Measurements from ENCODE around the gene PKMYT1.

PKMYT1 gene

DNA sequence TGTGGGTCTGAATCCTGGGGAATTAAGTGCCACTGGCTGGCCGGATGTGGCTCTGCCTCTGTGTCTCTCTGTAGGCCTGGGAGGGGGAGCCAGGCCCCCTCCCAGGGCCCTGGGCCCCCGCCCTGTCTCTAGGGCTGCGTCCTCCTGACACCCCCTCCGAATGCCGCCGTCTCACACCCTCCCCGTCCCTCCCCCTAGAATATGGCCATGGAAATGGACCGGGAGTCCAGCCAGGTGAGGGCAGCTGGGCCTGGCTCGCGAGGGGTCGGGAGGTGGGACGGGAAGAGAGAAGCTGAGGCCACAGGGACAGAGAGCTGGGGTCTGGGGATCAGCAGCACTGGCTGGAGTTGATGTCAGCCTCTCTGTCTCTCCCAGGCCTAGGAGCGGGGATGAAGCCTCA is 16.1 kb upstream of the PKMYT1 start:
- DNase-seq (ENCODE audit: low read depth, low spot score) = no peak

- DNase-seq (ENCODE audit: low read depth, low spot score) = no peak
Measured at GRCh38 chr16:2992383-2993081, 12.3 kb upstream of the PKMYT1 start.

GRCh38 chr16:2991566-2992261 is 11.5 kb upstream of the PKMYT1 start:
- DNase-seq (ENCODE audit: low read depth, low spot score) = no peak

- DNase-seq (ENCODE audit: low read depth, low spot score) = no peak
Measured at GRCh38 chr16:2990891-2991290, 10.6 kb upstream of the PKMYT1 start.

- DNase-seq (ENCODE audit: low read depth, low spot score) = no peak
Measured at GRCh38 chr16:2988590-2989099, 8.4 kb upstream of the PKMYT1 start.

DNA sequence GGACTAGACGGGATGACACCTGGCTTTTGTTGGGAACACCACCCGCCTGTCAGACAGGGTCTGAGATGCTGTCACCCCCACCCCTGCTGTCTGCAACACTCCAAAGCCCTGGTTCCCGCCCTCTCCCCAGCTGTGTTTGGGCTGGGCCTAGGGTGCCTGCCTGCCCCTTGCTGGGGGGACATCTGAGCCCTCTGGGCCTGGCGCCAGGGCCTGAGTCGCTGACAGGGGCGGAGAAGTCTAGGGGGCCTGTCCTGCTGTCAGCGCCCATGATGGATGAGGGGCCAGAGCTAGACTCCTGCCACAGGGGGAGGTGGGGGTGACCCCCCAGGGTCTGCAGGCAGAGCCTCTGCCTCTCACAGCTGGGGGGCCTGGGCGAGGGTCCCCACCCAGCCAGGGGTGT is 7.6 kb upstream of the PKMYT1 start:
- no peak for DNase-seq (ENCODE audit: low read depth, low spot score)

- no peak for DNase-seq (ENCODE audit: low read depth, low spot score)
Measured at GRCh38 chr16:2987286-2987685, 7.0 kb upstream of the PKMYT1 start.

GRCh38 chr16:2986623-2987188 is 6.5 kb upstream of the PKMYT1 start:
- DNase-seq (ENCODE audit: low read depth, low spot score) = no peak

- DNase-seq (ENCODE audit: low read depth, low spot score) = no peak
Measured at GRCh38 chr16:2985893-2986355, 5.7 kb upstream of the PKMYT1 start.

DNA sequence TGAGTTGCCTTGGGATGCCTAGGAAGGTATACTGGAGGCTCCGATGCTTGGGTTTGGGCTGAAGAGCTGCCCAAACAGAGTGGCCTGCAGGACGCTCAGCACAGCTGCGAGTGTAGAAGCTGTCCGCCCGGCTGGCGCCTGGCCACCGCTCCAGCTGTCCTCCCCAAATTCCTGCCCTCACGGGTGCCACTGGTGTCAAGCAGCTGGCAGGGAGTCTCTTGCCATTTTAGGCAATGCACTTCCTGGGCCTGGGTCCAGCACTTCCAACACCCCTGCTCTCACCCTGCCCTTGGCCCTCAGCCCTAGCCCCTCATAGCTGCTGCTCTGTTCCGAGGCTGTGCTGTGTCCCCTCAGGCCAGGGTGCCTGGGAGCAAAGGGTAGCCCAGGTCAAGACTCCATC is 5.2 kb upstream of the PKMYT1 start:
- no peak for DNase-seq (ENCODE audit: low read depth, low spot score)

DNA sequence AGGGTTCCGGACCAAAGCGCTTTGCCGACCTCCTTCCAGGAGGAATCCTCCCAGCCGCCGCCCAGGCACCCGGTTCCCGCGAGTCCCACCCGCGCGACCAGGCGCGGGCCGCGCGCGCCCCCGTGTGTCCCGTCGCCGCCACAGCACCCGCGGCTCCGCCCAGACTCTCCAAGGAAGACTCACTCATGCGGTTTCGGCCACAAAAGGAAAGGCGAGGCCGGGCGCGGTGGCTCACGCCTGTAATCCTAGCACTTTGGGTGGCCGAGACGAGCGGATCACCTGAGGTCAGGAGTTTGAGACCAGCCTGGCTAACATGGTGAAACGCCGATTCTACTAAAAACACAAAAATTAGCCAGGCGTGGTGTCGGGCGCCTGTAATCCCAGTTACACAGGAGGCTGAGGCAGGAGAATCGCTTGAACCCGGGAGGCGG is 3.5 kb upstream of the PKMYT1 start:
- no peak for DNase-seq (ENCODE audit: low read depth, low spot score)

DNA sequence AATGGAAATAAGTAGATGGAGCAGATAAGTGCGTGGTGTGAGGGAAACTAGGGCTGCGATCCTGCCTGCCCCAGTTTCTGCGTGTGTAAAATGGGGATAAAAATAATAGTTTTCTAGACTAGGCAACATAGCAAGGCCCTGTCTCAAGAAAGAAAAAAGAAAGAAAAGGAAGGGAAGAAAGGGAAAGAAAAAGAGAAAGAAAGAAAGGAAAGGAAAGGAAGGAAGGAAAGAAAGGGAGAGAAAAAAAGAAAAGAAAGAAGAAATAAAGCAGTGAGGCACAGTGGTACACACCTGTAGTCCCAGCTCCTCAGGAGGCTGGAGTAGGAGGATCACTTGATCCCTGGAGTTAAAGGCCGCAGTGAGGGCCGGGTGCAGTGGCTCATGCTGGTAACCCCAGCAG is 2.2 kb upstream of the PKMYT1 start:
- DNase-seq (ENCODE audit: low read depth, low spot score) = no peak

GRCh38 chr16:2981899-2982250 is 1.6 kb upstream of the PKMYT1 start:
- DNase-seq (ENCODE audit: low read depth, low spot score) = no peak

DNA sequence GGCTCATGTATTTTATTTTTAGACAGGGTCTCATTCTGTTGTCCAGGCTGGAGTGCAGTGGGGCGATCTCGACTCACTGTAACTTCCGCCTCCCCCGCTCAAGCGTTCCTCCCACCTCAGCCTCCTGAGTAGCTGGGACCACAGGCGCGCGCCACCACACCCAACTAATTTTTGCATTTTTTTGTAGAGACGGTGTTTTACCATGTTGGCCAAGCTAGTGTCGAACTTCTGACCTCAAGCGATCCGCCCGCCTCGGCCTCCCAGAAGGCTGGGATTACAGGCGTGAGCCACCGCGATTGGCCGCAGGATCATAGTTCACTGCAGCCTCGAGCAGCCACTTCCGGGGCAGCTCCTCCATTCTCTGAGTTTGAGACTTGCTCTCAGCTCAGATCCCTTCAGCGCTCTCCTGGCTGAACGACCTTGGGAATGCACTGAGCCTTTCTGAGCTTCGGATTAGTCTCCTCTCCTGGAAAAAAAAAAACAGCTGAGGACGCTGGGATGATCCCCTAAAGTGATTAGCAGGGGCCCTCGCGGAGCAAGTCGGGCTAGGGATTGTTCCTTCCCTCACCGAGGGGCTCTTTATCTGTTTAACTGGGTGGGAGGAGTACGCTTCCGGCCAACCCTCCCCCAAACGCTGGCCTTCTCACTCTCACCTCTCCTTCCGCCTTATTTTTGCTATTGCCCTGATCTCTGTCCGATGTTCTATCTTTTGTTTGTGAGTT is 1.1 kb upstream of the PKMYT1 start:
- DNase-seq (ENCODE audit: low read depth, low spot score) = no peak

- no peak for DNase-seq (ENCODE audit: low read depth, low spot score)
Measured at GRCh38 chr16:2979669-2980226, 498 bp downstream of the PKMYT1 start.

DNA sequence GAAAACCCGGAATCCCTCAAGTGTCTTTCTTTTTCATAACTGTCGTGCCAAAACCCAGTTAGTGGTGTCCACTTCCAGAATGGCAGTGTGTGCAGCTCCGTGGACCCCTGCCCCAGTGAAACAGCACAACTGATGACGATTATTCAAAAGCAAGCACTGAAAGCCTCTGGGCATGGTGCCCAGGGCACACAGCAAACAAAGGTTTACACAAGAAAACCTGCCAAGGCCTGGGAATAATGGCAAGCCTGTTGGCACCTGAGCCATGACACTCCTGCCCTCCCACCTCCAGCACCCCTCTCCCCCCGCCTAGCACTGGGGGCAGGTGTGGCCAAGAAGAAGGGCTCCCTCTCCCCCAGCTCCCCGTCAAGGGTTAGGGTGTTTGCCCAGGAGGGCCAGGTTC is 2.8 kb downstream of the PKMYT1 start:
- DNase-seq (ENCODE audit: low read depth, low spot score) = no peak

DNA sequence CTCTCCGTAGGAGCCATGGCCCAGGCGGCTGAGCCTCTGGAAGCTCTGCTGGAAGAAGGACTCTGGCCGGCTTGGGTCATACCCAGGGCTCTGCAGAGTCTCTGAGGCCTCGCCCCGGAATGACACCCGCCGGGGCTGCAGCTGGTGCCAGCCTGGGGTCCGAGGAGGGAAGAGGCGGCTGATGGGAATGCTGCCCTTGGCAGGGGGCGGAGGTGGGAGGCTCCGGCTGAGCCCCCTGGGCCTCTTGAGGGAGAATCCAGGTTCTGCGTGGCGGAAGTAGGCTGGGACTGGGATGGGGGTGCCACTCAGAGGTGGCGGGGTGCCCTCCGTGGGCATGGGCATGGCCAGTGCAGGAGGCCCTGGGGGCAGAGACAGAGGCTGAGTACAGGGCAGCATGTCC is 3.6 kb downstream of the PKMYT1 start:
- no peak for DNase-seq (ENCODE audit: low read depth, low spot score)

- no peak for DNase-seq (ENCODE audit: low read depth, low spot score)
Measured at GRCh38 chr16:2976201-2976600, 4.0 kb downstream of the PKMYT1 start.

DNA sequence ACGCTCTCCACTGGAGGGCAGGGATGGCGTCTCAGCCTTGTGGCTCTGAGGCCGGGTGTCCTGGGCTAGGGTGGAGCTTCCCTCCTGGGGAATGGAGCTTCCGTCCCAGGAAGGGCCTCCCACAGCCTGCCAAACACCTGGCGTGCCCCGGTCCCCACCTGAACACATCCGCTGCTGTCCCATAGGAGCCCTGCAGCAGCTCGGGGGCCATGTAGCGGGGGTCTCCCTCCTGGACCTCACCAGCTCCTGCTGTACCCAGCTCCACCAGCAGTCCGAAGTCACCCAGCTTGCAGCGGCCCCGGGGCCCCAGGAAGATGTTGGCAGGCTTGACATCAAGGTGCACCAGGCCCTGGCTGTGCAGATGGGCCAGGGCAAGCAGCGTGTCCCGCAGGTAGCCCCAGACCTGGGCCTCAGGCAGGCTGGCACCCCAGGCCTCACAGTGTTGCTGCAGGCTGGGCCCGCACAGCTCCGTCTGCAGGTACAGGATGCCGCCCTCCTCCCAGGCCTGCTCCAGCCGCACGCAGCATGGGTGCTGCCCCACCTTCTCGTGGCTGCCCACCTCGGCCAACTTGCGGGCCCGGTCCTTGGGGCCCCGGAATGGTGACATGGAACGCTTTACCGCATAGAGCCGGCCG is 5.0 kb downstream of the PKMYT1 start:
- no peak for DNase-seq (ENCODE audit: low read depth, low spot score)

GRCh38 chr16:2974319-2975056 is 5.8 kb downstream of the PKMYT1 start:
- DNase-seq (ENCODE audit: low read depth, low spot score) = no peak
